MV-4-11 (cell line): Measurements from ENCODE around the gene CSMD2.

Source experiments
- DNase-seq: peaks from one replicate; lab custom pipeline; 2025; lab: John Stamatoyannopoulos, UW

Gene CSMD2

DNA sequence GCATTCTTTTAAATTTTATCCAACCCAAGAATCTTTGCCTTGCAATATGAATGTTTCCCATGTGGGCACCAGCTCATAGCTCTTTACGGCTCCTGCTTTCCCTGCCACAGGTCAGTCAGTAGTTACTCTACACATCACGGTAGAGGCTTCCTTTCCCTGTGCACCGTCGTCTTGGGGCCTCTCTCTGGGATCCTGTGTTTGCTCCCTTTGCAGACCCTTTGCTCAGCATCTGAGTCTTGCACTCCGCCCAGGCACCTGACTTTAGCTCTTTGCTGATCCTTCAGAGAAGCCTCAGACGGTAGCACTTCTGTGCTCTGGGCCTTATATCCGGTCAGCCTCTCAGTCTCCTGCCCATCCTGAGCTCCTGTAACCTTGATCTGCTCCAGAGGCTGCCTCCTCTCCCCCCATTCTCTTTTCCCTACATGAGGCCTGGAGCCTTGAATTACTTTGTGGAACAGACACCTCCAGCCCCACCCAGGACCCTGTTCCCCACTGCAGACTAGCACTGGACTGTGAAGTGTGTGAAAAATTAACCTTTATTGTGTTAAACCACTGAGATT is 484.7 kb downstream of the CSMD2 start:
- no peak for DNase-seq

- no peak for DNase-seq
Observed at GRCh38 chr1:33670567-33670966, 494.5 kb downstream of the CSMD2 start.

GRCh38 chr1:33668695-33669094 is 496.3 kb downstream of the CSMD2 start:
- DNase-seq = no peak

GRCh38 chr1:33667386-33668282 is 497.4 kb downstream of the CSMD2 start:
- no peak for DNase-seq

GRCh38 chr1:33666616-33667015 is 498.4 kb downstream of the CSMD2 start:
- DNase-seq = no peak

GRCh38 chr1:33661811-33662454 is 503.1 kb downstream of the CSMD2 start:
- no peak for DNase-seq

GRCh38 chr1:33660956-33661355 is 504.1 kb downstream of the CSMD2 start:
- no peak for DNase-seq

GRCh38 chr1:33660244-33660643 is 504.8 kb downstream of the CSMD2 start:
- no peak for DNase-seq

GRCh38 chr1:33659641-33660040 is 505.4 kb downstream of the CSMD2 start:
- DNase-seq = no peak

DNA sequence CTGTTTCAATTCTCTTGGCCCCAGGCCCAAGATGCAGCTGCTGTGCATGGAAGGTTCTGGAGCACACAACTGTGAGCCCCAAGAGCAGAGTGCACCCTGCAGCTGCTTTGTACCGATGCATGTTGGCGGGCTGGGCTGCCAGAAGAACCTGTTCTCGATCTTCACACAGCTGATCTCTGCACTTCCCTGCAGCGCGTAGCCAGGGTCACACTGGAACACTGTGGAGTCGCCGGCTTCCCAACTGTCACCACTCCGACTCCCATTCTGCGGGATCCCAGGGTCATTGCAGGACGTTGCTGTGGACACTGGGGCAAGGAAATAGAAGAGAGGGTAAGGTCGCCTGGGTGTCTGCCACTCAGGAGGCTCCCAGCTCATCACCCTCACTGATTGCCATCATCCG is 507.2 kb downstream of the CSMD2 start:
- DNase-seq = no peak

DNA sequence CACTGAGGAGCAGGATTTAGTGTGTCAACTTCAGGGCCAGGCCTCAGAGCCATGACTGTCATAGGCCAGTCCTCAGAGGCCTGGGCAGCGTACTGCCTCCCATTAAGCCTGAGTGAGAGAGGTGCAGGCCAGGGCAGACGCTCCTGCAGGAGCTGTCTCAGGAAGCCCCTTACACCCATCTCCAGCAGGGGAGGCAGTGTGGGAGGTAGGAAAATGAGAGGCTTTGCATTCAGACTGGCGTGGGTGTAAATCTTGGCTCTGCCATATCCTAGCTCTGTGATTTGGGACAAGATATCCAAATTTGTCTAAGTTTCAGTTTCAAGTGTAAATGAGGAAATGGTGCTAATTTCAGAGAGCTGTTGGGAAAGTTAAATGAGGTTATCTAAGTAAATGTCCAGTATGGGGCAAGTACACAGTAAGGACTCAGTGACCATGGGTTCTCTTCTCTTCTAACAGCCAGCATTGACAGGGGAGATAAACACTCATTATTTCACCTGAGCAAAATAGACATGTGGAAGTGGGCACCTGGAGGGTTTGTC is 508.5 kb downstream of the CSMD2 start:
- peak; percentile 49 for DNase-seq

GRCh38 chr1:33655496-33655895 is 509.5 kb downstream of the CSMD2 start:
- DNase-seq = no peak

GRCh38 chr1:33654267-33654834 is 510.7 kb downstream of the CSMD2 start:
- DNase-seq = no peak

DNA sequence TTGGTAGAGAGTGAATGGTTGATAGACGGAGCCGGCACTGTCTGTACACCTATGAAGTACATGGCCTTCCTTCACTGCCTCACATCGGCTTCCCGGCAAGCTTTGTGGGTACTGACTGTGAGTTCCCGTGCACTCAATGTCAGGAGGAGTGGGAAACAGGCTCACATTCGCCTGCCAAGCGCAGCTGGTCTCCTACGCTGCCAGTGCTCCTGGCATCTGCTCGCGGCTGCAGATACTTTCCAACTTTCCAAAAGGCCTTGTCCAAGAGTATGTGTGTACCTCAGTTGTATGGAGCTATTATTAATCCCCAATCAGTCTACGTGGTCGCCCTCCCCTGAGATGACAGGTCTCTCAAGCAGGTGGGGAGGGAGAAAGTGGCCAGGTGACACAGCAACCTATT is 511.8 kb downstream of the CSMD2 start:
- no peak for DNase-seq

- DNase-seq = no peak
Observed at GRCh38 chr1:33650708-33651107, 514.3 kb downstream of the CSMD2 start.

DNA sequence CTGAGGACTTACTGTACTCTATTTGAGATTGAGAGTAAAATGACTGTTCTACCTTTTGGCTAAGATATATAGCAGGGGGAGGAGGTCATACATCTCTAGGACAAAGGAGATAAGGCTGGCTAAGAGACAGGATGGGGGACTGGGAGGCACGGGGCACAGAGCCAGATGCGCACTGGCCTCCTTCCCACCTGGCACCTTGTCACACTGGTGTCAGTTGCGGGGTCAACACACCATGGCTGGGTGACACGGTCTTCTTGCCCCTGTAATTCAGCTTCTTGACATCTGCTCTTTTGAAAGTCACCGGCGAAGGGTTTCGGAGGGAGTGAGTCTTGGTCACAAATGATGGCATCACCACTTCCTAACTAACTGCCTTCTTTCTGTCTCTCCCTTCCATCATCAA is 515.3 kb downstream of the CSMD2 start:
- DNase-seq = no peak

DNA sequence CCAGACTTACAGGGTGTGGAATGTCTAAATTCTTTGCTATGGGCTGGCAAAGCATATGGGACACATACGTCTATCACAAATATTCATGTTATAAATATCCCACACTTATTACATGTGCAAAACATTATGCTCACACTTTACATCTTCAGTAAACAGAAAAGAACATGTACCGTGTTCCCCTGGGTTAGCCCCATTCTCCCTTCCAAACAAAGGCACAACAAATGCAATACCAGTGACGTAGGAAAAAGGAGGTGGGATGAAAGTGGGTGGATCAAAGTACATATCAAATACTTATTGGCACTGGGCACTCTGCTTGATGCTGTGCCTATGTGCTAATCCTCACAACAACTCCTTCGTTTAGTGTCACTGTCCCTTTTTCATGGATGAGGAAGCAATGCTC is 521.8 kb downstream of the CSMD2 start:
- DNase-seq = no peak

- DNase-seq = no peak
Observed at GRCh38 chr1:33641104-33641830, 523.8 kb downstream of the CSMD2 start.

- no peak for DNase-seq
Observed at GRCh38 chr1:33640114-33640660, 524.8 kb downstream of the CSMD2 start.

GRCh38 chr1:33637846-33638440 is 527.1 kb downstream of the CSMD2 start:
- DNase-seq = no peak

- DNase-seq = no peak
Observed at GRCh38 chr1:33636209-33636608, 528.8 kb downstream of the CSMD2 start.
